ENCODE results near the gene DNASE1.
A peak's percentile ranks its signal among the peaks of the same experiment; 100 is the strongest.

Gene DNASE1

DNA sequence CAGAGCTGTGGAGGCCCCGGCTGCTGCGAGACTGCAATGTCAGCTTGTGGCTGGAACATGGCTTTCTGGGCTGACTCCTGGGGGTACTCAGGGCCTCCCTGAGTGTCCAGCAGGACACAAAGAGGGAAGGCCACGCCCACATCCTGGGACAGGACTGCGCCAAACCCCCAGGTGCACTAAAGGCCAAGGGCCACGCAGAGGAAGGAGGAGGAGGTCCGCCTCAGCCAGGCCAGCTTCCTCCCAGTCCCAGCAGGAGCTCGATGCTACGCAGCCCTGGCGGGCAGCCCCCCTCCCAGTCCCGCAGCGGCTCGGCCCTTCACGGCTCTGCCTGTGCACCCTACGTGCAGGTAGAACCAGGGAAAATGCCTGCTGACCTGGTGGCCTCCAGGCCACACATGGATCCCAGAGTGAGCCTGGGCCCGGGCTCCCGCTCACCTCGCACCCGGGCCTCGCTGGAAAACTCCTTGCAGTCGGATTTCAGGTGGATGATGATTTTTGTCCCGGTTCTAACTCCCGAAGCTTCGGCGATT is 21.2 kb downstream of the DNASE1 start:
- no peak for DNase-seq (ENCODE audit: low read depth in 1 of 2, low spot score in 1 of 2)
- TF ChIP-seq JUND (IDR thresholded peaks at IDR 0.05; ENCODE audit: low read depth): no peak
- in situ Hi-C loops (cut with HindIII; ENCODE audit: low pct_unique_long_range_greater_than_20kb, low sequenced_read_pairs): no loop called here

DNA sequence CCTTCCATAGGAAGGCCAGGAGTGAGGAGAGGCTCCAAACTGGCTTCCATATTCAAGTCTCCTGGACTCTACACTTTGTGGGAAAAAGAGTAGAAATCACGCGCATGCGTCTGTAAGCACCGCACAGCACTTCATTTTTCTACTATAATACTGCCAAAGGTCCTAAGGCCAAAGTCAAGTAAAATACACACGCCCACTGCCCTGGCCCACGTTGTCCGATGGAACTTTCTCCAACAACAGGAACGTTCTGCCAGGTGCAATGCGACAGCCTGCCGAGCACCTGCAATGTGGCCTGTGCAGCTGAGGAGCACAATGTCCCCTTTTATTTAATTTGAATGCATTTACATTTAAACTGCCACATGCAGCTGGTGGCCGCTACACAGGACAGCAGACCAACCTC is 23.5 kb downstream of the DNASE1 start:
- TF ChIP-seq JUND (IDR thresholded peaks at IDR 0.05; ENCODE audit: low read depth): no peak
- no peak for DNase-seq (ENCODE audit: low read depth in 1 of 2, low spot score in 1 of 2)
- in situ Hi-C loops (cut with HindIII; ENCODE audit: low pct_unique_long_range_greater_than_20kb, low sequenced_read_pairs): no loop called here

DNA sequence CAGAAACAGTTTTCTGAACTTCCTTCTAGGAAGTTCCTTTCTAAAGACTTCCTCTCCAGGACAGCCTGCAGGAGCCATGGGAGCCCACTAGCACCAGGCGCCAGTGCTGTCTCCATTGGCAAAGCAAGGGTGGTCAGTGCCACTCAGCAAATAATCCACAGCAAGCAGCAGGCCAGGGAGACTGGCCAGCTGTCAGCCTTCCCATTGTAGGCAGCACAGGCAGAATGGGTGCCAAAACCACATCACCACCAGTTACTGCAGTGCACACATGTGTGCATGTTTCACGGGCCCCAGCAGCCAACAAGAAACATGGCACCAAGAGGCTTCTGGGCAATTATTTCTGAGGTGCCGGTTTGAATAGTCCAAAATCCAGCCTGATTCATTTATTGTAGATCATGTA is 26.7 kb downstream of the DNASE1 start:
- in situ Hi-C loops (cut with HindIII; ENCODE audit: low pct_unique_long_range_greater_than_20kb, low sequenced_read_pairs): no loop called here
- no peak for DNase-seq (ENCODE audit: low read depth in 1 of 2, low spot score in 1 of 2)
- no peak for TF ChIP-seq JUND (IDR thresholded peaks at IDR 0.05; ENCODE audit: low read depth)

DNA sequence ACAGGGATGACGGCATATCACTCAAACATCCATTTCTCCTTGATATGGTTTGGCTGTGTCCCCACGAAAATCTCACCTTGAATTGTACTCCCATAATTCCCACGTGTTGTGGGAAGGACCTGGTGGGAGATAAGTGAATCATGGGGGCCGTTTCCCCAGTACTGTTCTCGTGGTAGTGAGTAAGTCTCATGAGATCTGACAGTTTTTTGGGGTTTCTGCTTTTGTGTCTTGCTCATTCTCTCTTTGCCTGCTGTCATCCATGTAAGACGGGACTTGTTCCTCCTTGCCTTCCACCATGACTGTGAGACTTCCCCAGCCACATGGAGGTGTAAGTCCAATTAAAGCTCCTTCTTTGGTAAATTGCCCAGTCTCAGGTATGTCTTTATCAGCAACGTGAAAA is 32.5 kb downstream of the DNASE1 start:
- in situ Hi-C loops (cut with HindIII; ENCODE audit: low pct_unique_long_range_greater_than_20kb, low sequenced_read_pairs): no loop called here
- no peak for DNase-seq (ENCODE audit: low read depth in 1 of 2, low spot score in 1 of 2)
- TF ChIP-seq JUND (IDR thresholded peaks at IDR 0.05; ENCODE audit: low read depth): no peak

DNA sequence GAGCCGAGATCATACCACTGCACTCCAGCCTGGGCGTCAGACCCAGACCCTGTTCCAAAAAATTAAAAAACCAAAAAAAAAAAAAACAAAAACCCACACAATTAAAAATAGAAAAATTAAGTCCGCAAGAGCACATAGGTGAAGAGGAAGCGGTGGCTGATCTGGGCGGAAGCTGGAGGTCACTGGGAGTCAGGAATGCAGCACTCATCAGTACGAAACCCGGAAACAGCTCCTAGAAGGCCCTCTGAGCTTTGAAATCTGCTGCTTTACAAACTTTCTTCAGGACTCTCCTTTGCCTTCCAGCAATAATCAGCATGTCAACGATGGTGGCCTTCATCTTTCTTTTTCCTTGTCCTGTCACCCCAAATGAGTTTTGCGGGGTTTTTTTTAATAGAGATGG is 33.3 kb downstream of the DNASE1 start:
- no peak for DNase-seq (ENCODE audit: low read depth in 1 of 2, low spot score in 1 of 2)
- TF ChIP-seq JUND (IDR thresholded peaks at IDR 0.05; ENCODE audit: low read depth): no peak
- in situ Hi-C loops (cut with HindIII; ENCODE audit: low pct_unique_long_range_greater_than_20kb, low sequenced_read_pairs): no loop called here

DNA sequence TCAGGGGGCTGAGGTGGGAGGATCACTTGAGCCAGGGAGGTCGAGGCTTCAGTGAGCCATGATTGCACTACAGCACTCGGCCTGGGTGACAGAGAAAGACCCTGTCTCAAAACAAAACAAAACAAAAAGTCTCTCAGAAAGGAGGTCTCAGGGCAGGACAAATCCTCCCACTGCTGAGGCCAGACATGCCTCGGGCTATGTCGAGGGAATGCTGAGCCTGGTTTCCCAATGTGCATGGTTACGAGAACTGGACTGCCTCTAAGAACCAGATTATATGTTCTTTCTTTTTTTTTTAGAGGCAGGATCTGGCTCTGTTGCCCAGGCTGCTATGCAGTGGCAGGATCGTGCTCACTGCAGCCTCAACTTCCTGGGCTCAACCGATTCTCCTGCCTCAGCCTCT is 35.2 kb downstream of the DNASE1 start:
- in situ Hi-C loops (cut with HindIII; ENCODE audit: low pct_unique_long_range_greater_than_20kb, low sequenced_read_pairs): no loop called here
- DNase-seq (ENCODE audit: low read depth in 1 of 2, low spot score in 1 of 2): no peak
- no peak for TF ChIP-seq JUND (IDR thresholded peaks at IDR 0.05; ENCODE audit: low read depth)

DNA sequence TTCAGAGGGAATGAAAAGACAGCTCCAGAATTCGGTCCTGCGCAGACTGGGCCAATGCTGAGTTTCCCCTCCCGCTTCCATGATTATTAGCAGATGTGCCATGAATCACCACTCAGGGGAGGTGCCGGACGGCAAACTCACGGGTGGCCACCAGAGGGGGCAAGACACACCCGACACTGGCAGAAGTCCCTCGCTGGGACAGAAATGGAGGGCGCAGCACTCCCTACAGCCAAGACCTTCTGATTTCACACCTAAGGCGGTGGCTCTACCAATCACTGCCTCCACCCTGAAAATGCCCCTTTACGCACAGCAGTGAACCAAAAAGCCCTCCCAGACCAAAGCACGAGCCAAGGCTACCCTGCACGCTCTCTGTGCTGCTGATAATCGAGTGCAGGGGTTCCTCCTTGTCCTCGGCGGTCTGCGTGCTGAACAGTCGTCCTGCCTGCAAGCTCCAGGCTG is 36.0 kb downstream of the DNASE1 start:
- peak; percentile 69 to 79 for DNase-seq (ENCODE audit: low read depth in 1 of 2, low spot score in 1 of 2)
- in situ Hi-C loops (cut with HindIII; ENCODE audit: low pct_unique_long_range_greater_than_20kb, low sequenced_read_pairs): no loop called here
- no peak for TF ChIP-seq JUND (IDR thresholded peaks at IDR 0.05; ENCODE audit: low read depth)

DNA sequence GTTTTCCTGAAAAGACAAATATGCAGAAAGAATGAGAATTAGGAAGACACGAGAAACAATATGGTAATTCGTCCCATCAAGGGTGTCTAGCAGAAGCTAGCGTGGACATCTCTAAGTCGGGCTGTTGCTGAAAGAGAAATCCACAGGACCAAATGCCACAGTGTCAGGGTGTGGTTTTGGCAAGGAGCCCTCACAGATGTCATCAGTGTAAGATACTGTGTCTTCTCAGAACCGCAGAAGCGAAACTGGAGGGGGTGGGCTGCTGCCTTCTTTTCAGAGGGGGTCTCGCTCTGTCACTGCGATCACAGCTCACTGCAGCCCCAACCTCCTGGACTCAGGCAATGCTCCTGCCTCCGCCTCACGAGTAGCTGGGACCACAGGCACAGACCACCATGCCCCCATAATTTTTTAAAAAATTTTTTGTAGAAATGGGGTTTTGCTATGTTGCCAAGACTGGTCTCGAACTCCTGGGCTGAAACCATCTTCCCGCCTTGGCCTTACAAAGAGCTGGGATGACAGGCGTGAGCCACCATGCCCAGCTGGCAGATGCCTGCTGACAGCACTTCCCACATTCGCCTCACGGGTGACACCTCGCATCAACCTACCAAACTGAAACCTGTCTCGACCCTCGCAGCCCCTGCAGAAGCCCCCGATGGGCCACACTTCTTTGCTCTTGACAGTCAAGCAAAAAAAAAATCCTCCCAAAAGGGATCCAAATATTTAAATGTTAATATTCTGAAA is 36.7 kb downstream of the DNASE1 start:
- in situ Hi-C loops (cut with HindIII; ENCODE audit: low pct_unique_long_range_greater_than_20kb, low sequenced_read_pairs): no loop called here
- DNase-seq (ENCODE audit: low read depth in 1 of 2, low spot score in 1 of 2): no peak
- TF ChIP-seq JUND (IDR thresholded peaks at IDR 0.05; ENCODE audit: low read depth): no peak

DNA sequence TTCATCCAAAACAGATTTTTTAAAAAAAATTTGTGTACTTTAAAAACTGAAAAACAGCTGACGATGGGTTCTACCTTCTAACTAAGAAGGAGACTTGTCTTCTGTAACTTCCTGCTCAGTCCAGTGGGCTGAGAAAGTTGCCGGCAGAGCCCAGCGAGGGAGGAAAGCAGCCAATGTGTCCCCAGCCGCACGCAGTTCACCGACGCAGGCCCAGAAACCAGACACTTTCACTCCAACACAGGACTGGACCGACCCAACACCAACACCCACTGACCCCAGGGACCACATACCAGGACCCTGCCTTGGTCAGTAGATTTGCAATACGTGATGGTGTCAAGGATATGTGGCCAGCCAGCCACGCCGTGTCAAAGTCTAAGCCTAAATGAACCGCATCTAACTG is 37.3 kb downstream of the DNASE1 start:
- in situ Hi-C loops (cut with HindIII; ENCODE audit: low pct_unique_long_range_greater_than_20kb, low sequenced_read_pairs): no loop called here
- no peak for DNase-seq (ENCODE audit: low read depth in 1 of 2, low spot score in 1 of 2)
- TF ChIP-seq JUND (IDR thresholded peaks at IDR 0.05; ENCODE audit: low read depth): no peak

DNA sequence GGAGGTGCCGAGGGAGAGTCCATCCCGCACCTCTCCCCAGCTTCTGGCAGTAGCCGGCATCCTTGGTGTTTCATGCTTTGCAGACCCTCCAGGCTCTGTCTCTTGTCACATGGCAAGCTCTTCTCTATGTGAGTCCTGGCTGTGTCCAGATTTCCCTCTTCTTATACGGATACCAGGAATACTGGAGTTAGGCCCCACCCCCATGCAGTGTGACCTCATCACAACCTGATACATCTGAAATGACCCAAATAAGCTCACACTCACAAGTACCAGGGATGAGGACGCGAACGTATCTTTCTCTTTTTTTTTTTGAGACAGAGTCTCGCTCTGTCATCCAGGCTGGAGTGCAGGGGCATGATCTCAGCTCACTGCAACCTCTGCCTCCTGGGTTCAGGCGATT is 39.6 kb downstream of the DNASE1 start:
- in situ Hi-C loops (cut with HindIII; ENCODE audit: low pct_unique_long_range_greater_than_20kb, low sequenced_read_pairs): no loop called here
- TF ChIP-seq JUND (IDR thresholded peaks at IDR 0.05; ENCODE audit: low read depth): no peak
- DNase-seq (ENCODE audit: low read depth in 1 of 2, low spot score in 1 of 2): no peak

DNA sequence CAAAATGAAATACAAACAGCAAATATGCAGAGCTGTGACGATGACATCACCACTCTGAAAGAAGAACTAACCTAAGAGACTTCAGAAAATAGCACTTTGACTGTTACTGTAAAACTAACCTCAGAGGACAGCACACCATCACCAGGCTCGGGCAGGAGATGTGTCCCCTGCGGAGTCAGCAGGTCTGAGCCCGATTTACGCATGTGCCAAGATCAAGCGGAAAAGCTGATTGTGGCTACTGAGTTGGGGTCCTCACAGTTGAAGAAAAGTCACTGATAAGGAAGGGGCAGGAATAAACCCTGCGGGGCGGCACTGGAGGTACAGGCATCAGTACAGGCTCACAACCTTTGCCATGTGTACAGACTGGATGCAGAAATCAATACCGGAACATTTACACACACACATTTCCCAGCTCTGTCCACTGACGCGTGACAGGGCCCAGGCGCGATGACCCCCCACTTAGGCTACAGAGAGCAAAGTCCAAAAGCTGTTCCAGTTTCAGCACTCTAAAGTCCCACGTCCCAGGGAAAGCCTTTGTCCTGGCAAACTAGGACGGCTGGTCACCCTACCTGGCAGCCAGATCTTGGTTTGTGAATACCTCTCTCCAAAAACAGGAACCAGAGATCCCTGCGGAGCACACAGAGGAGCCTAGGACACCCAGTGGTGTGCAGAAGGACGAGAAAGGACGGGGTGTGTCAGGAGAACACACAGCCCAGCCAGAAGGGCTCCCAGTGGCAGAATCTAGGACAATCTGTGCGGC is 41.3 kb downstream of the DNASE1 start:
- DNase-seq (ENCODE audit: low read depth in 1 of 2, low spot score in 1 of 2): no peak
- in situ Hi-C loops (cut with HindIII; ENCODE audit: low pct_unique_long_range_greater_than_20kb, low sequenced_read_pairs): no loop called here
- TF ChIP-seq JUND (IDR thresholded peaks at IDR 0.05; ENCODE audit: low read depth): no peak

DNA sequence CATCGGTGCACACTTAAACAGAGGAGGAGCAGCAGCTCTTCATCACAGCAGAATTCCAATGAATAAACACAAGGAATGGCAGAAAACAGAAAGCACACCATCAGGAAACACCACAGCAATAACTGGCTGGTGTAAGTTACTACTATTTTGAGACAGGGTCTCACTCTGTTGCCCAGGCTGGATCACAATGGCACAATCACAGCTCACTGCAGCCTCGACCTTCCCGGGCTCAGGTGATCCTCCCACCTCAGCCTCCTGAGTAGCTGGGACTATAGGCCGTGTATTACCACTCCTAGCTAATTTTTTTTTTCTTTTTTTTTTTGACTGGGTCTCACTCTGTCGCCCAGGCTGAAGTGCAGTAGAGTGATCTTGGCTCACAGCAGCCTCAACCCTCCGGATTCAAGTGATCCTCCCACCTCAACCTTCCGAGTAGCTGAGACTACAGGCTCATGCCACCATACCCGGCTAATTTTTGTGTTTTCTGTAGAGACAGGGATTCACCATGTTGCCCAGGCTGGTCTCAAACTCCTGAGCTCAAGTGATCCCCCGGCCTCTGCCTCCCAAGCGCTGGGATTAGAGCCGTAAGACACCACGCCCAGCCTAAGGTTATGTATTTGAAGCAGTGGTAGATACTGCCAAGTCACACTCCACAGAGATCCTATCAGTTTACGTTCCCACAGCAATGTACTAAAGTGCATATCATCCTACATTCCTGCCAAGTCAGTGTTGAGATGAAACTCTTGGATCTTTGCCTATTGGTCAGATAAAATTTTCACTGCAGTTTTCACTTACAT is 42.1 kb downstream of the DNASE1 start:
- in situ Hi-C loops (cut with HindIII; ENCODE audit: low pct_unique_long_range_greater_than_20kb, low sequenced_read_pairs): no loop called here
- TF ChIP-seq JUND (IDR thresholded peaks at IDR 0.05; ENCODE audit: low read depth): no peak
- DNase-seq (ENCODE audit: low read depth in 1 of 2, low spot score in 1 of 2): peak in 1 of 2 experiments; percentile 75

Data from T47D (cell line).